C4-2B (cell line): ENCODE results near the gene UXT.
A peak's percentile ranks its signal among the peaks of the same experiment; 100 is the strongest.

Experiments used
- H3K27ac ChIP-seq: fragments of 450-650 bp; 2 replicates; pipeline ENCODE4 v1.5.1; 2017
- CTCF ChIP-seq: fragments of 450-650 bp; conservative IDR thresholded peaks from 2 replicates; pipeline ENCODE4 v1.5.1; 2017; ENCODE audit warnings: mild to moderate bottlenecking
- ZFX ChIP-seq: fragments of 450-650 bp; IDR thresholded peaks from 2 replicates; pipeline ENCODE4 v1.6.1; 2017

UXT gene

DNA sequence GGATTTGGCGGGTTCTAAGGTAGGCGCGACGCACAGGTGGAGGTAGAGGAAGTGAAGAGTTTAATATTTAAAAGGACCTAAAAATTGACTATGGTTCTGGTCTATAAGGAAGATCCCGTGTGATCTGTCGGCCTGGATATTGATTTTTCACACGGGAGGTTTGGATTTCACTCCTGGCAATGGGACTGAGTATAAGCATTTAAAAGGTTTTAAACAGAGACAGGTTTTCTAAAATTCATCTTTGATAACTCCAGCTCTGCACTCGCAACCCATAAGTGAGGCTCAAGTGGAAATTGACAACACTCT lies 394 bp upstream of the UXT start:
- H3K27ac ChIP-seq = peak overlapping the region; percentile 85
- no peak for TF ChIP-seq ZFX
- no peak for TF ChIP-seq CTCF

GRCh38 chrX:47658301-47658683 lies 688 bp downstream of the UXT start:
- no peak for TF ChIP-seq CTCF
- TF ChIP-seq ZFX = no peak
- peak overlapping the region; percentile 85 for H3K27ac ChIP-seq

DNA sequence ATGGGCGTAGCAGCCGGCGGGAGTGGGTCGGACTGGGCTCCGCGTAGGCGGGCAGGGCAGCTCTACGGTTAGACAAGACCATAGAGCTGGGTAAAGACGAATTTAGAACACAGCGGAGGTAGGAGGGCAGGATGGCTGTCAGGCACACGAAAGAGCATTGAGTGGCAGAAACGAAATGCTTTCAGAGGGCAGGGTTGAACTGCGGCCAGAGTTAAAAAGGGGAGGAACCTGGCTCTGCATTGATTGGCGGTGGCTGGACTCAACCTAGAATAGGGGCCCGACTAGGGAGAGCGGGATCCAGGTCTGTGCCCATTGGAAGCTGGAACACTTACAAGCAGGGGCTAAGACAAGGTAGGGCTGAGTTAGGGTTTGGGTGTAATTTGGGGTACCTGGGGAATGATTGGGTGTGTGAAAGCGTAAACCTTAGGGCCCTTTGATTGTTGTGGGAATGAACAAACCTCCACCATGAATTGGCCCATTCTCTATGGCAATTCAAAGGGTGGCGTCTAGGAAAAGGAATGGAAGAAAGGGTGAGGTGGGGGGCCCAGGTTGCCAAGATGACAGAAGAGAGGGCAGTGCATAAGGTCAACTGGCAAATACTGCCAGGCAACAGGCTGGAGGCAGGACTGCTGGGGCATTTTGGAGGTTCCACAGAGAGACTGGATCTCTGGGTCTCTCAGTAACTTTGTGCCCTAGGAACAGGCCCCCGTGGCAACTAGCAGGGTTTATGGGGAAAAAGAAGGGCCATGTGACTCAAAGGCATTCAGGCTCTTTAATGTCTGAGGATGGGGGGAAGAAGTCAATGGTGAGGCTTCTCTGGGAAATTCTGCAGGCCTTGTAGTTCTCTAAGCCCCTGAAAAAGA lies 7.7 kb downstream of the UXT start:
- H3K27ac ChIP-seq = peak overlapping the region; percentile 87
- no peak for TF ChIP-seq ZFX
- no peak for TF ChIP-seq CTCF

- H3K27ac ChIP-seq = peak within 1 kb of the TSS; percentile 87
- TF ChIP-seq CTCF = no peak
- TF ChIP-seq ZFX = peak; percentile 40; the same call in 1 of the 2 replicates
Measured at GRCh38 chrX:47650164-47651042, 8.6 kb downstream of the UXT start, which contains the start of gene ELK1. Gene ELK1, minus strand, starts transcription at chrX:47650563. Its CDS starts 9,122 bp downstream, at chrX:47641441.

DNA sequence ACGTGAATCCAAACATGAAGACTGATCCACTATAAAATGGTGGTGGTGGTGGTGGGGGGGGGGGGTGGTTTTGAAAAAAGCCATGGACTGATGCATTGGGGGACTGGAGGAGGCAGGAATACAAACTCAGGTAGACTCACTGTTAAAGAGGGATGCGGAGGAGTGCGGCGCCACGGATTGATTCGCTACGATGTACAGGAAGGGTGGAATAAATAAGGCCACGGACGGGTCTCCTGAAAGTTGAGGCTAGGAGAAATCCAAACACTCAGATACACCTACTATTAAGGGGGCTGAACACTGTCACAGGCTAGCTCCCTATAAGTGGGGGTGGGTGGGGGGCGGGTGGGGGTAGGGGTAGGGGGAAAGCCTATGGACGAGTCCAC lies 9.2 kb downstream of the UXT start:
- TF ChIP-seq CTCF (no peak), ZFX (no peak)
- peak overlapping the region; percentile 87 for H3K27ac ChIP-seq

GRCh38 chrX:47649271-47649670 lies 9.7 kb downstream of the UXT start:
- TF ChIP-seq CTCF (no peak), ZFX (no peak)
- peak overlapping the region; percentile 87; the same call in 1 of the 2 replicates for H3K27ac ChIP-seq

DNA sequence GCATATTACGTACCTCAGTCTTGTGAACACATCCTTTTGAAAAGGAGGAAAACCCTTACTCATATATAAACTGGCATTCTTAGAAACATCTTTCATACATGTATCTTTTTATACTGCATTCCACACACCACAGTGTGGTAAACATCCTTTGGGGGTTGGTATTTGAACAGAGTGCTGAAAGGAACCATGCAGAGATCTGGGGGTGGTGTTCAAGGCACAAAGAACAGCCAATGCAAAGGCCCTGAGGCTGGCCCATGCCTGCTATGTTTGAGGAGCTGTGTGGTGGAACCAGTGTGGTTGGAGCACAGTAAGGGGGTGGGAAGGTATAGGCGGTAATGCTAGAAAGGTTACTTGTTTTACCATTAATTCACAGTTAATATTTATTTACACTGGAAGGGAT lies 10.6 kb downstream of the UXT start:
- TF ChIP-seq CTCF = no peak
- TF ChIP-seq ZFX = no peak
- no peak overlapping the region for H3K27ac ChIP-seq
